Measurements from ENCODE around the gene DCLK2.

- no peak for TF ChIP-seq CTCF (IDR thresholded peaks at IDR 0.05)
- TF ChIP-seq EZH2 (IDR thresholded peaks at IDR 0.05; ENCODE audit: borderline replicate concordance, insufficient read depth, low read depth, low read length, poor library complexity, severe bottlenecking), result no peak
These were observed 63.5 kb downstream of the DCLK2 start for GRCh38 chr4:150141756-150142155.
